Glomerular endothelial cell (primary cell): ENCODE results near the gene CREM. TPM values are rescaled to one million over a fixed set of nuclear protein-coding genes. Genes with fewer than 3 reads are reported as not detected.

ENCODE experiments used
- DNase-seq: peaks from one replicate; pipeline ENCODE4 v3.0.0-alpha.2; 2011; ENCODE audit warnings: low read depth, low spot score; ENCODE audit errors: extremely low read depth
- total RNA-seq: library from RNA; depleted of rRNA; stranded (reverse); fragments of >200 nt; gene quantifications from 2 replicates; pipeline ENCODE4 v1.2.3, GENCODE V29; 2015

The CREM gene
- total RNA-seq, 1 donor from 2014 or later: 68.5 TPM

DNA sequence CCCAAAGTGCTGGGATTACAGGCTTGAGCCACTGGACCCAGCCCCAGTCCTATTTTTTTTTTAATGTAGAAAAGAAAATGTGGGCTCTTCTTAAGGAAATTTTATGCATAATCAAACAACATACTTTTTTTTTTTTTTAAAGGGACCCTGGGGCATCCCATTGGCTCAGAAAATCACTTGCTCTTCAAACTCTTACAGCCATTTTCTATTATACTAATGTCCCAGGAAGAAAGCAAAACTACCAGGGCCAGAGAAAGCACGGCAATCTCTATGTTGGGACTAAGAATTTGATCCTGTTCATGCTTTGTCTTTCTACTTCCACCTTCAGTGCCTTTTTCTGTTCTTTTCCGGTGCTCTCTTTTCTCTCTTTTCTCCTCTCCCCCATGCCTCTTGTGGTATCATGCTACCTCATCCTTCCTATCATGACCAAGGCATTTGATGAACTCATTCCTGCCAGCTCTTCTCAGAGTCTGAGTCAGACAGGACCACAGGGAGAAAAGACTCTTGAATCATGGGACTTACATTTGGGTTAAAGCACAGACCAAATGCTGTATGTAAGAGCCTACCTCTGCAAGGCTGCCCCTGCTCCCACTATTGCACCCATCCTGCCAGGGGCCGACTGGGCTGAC, 133.2 kb downstream of the CREM start:
- no peak for DNase-seq

DNA sequence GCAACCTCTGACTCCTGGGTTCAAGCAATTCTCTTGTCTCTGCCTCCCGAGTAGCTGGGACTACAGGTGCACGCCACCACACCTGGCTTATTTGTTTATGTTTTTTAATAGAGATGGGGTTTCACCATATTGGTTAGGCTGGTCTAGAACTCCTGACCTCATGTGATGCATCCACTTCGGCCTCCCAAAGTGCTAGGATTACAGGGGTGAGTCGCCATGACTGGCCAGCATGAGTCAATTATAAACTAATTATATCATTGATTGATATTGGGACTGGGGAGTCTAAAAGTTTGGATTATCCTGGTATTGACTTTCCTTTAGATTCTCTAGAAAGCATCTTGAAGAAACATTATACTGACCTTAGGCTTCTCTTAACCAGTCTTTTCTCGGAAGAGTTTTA, 135.8 kb downstream of the CREM start:
- no peak for DNase-seq

Other genes with a start within 250 kb of the CREM start
- gene CUL2, start 36.5 kb upstream of the CREM start, total RNA-seq: 32.0 and 33.8 TPM in 2 replicates
- 59.1 and 73.6 TPM in 2 replicates for gene CCNY, start 209.7 kb downstream of the CREM start, total RNA-seq